OCI-LY7 (cell line): ENCODE results near the gene RAB10. TPM values are rescaled to one million over a fixed set of nuclear protein-coding genes. Genes with fewer than 3 reads are reported as not detected.

ENCODE experiments used
- BruUV-seq: library from RNA; stranded (reverse); fragments of 400-500 nt; replicated peaks from 2 replicates; lab custom pipeline; 2021; lab: Mats Ljungman, UMichigan
- CTCF ChIA-PET: fragments of 300-600 bp; sonication (Branson Sonifier 250); formaldehyde crosslinking; loops from one replicate; lab custom pipeline; 2022; ENCODE audit warnings: antibody characterized with exemption; ENCODE audit not compliant: unreplicated experiment; lab: Charles Lee
- POLR2A ChIA-PET: fragments of 300-600 bp; sonication (Branson Sonifier 250); formaldehyde crosslinking; loops from one replicate; lab custom pipeline; 2022; ENCODE audit warnings: antibody characterized with exemption; lab: Charles Lee
- DNase-seq: peaks from one replicate; pipeline ENCODE4 v3.0.0-alpha.2; 2015; ENCODE audit warnings: low spot score
- H2AFZ ChIP-seq: fragments of 200-600 bp; sonication (generic), shearing (Covaris generic); 2 replicates; pipeline ENCODE4 v1.6.1; 2014; ENCODE audit warnings: mild to moderate bottlenecking, antibody characterized with exemption, low read length, moderate library complexity
- H3K27ac ChIP-seq: fragments of 200-600 bp; sonication (generic); 2 replicates; pipeline ENCODE4 v1.5.1; 2014; ENCODE audit warnings: mixed run types, low read depth, mild to moderate bottlenecking, moderate library complexity, low read length, inconsistent platforms; ENCODE audit not compliant: poor library complexity, severe bottlenecking
- H3K36me3 ChIP-seq: fragments of 200-600 bp; sonication (generic); 2 replicates; pipeline ENCODE4 v1.6.1; 2014; ENCODE audit warnings: mild to moderate bottlenecking, antibody characterized with exemption, low read length, moderate library complexity, mixed read lengths; ENCODE audit not compliant: insufficient read depth
- H3K4me1 ChIP-seq: fragments of 200-600 bp; sonication (generic); 2 replicates; pipeline ENCODE4 v1.5.1; 2014; ENCODE audit warnings: mild to moderate bottlenecking, low read length; ENCODE audit not compliant: insufficient read depth, poor library complexity, severe bottlenecking
- H3K4me2 ChIP-seq: fragments of 200-600 bp; sonication (generic); 2 replicates; pipeline ENCODE4 v1.6.1; 2014; ENCODE audit warnings: mild to moderate bottlenecking, low read length
- H3K4me3 ChIP-seq: fragments of 200-600 bp; sonication (generic); 2 replicates; pipeline ENCODE4 v1.5.1; 2014; ENCODE audit warnings: mild to moderate bottlenecking, low read depth, low read length; ENCODE audit not compliant: poor library complexity, severe bottlenecking
- H3K79me2 ChIP-seq: fragments of 200-600 bp; sonication (generic); 2 replicates; pipeline ENCODE4 v1.6.1; 2016; ENCODE audit warnings: low read depth, mild to moderate bottlenecking, low read length, moderate library complexity, mixed read lengths; ENCODE audit not compliant: insufficient read depth
- H3K9me2 ChIP-seq: fragments of 200-600 bp; sonication (generic); 2 replicates; pipeline ENCODE4 v1.6.1; 2016; ENCODE audit warnings: mild to moderate bottlenecking, low read length, mixed read lengths; ENCODE audit not compliant: insufficient read depth
- H3K9me3 ChIP-seq: fragments of 200-600 bp; sonication (generic); 2 replicates; pipeline ENCODE4 v1.6.1; 2014; ENCODE audit warnings: mild to moderate bottlenecking, mixed run types, low read length, mixed read lengths
- H4K20me1 ChIP-seq: fragments of 200-600 bp; sonication (generic); 2 replicates; pipeline ENCODE4 v1.6.1; 2014; ENCODE audit warnings: mild to moderate bottlenecking, antibody characterized with exemption, low read length, moderate library complexity, mixed read lengths; ENCODE audit not compliant: insufficient read depth
- EZH2phosphoT487 ChIP-seq: fragments of 200-600 bp; sonication (generic); IDR thresholded peaks from 2 replicates; pipeline ENCODE4 v1.6.1; 2018; ENCODE audit warnings: low read depth, borderline replicate concordance, mild to moderate bottlenecking, mixed run types, antibody characterized with exemption, low read length, moderate library complexity, mixed read lengths
- intact Hi-C: fragments of 100-400 bp; cut with micrococcal nuclease; formaldehyde crosslinking; loops from one replicate; pipeline ENCODE4 v1.10.0; 2022; ENCODE audit not compliant: unreplicated experiment
- total RNA-seq, 2 experiments: library from RNA; depleted of rRNA in 1 of 2; stranded (reverse); fragments of >200 nt in 1 of 2; shearing (Covaris generic) in 1 of 2; gene quantifications; 2 replicates each; pipeline ENCODE4 v1.2.3, GENCODE V29; 2014 to 2022
- TF ChIP-seq, protein P1 (sequence below): fragments of 200-600 bp; sonication (generic); conservative IDR thresholded peaks from 2 replicates; pipeline ENCODE4 v1.5.1; 2014; ENCODE audit warnings: mild to moderate bottlenecking, antibody characterized with exemption, low read length, moderate library complexity, mixed read lengths

Gene RAB10
- total RNA-seq, 2 experiments from 2014 or later = 58.3 to 96.7 TPM

DNA sequence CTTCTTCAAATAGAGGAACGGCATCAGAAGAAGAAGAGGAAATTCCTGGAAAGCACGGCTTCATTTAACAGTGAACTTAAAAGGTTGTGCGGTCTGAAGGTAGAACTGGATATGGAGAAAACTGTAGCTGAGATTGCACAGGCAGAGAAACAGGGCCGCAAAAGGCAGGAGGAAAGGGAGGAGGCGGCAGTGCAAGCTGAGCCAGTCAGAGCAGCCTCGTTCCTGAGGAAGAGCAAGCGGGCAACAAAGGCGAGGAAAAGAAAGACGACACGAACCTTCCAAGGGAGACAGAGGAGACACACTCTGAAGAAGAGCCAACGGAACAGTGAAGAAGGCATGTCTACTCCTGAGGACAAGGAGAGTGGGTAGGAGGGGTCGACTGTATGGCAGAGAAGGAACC, 116.4 kb downstream of the RAB10 start:
- intact Hi-C loops = no loop called here
- POLR2A ChIA-PET = interaction anchor here (0.6 to 0.7 kb wide), 2 partner anchors 14 to 42 kb away, joined by 4 read pairs; no protein-coding TSS in a partner anchor
- CTCF ChIA-PET = no interaction called here

GRCh38 chr2:26157580-26157979, 123.7 kb downstream of the RAB10 start:
- CTCF ChIA-PET = no interaction called here
- POLR2A ChIA-PET = interaction anchor here (0.7 kb wide), 1 partner anchor 858 kb away, joined by 5 read pairs; no protein-coding TSS in a partner anchor
- BruUV-seq = no TSS peak

More for the DNA sequence above, 116.4 kb downstream of the RAB10 start:
- Histone ChIP-seq H4K20me1 (no peaks in the 10 kb centered on the region), H3K79me2 (no peaks in the 10 kb centered on the region), H3K4me1 (peaks cover 4% of the 10 kb centered on the region), H3K4me3 (no peak overlapping the region), H3K27ac (no peak overlapping the region), H3K9me2 (no peaks in the 10 kb centered on the region), H3K36me3 (no peaks in the 10 kb centered on the region), H3K9me3 (peaks cover 11% of the 10 kb centered on the region), H3K4me2 (no peak overlapping the region), H2AFZ (no peak overlapping the region)
- TF ChIP-seq EZH2phosphoT487 = no peak
- TF ChIP-seq, protein P1, sequence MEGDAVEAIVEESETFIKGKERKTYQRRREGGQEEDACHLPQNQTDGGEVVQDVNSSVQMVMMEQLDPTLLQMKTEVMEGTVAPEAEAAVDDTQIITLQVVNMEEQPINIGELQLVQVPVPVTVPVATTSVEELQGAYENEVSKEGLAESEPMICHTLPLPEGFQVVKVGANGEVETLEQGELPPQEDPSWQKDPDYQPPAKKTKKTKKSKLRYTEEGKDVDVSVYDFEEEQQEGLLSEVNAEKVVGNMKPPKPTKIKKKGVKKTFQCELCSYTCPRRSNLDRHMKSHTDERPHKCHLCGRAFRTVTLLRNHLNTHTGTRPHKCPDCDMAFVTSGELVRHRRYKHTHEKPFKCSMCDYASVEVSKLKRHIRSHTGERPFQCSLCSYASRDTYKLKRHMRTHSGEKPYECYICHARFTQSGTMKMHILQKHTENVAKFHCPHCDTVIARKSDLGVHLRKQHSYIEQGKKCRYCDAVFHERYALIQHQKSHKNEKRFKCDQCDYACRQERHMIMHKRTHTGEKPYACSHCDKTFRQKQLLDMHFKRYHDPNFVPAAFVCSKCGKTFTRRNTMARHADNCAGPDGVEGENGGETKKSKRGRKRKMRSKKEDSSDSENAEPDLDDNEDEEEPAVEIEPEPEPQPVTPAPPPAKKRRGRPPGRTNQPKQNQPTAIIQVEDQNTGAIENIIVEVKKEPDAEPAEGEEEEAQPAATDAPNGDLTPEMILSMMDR = no peak
- DNase-seq = no peak
- BruUV-seq = no TSS peak

DNA sequence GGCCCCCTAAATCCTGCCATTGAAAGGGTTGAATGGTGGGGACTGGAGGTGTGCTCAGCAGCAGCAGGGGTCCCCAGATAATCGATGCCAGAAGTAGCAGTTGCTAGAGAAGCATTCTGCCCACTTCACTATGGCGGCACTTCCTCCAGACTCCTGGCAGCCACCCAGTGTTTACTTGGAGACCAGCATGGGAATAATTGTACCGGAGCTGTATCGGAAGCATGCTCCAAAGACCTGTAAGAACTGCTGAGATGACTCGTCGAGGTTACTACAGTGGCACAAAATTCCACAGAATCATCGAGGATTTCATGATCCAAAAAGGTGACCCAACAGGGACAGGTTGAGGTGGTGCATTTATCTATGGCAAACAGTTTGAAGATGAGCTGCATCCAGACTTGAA, 128.0 kb downstream of the RAB10 start:
- Histone ChIP-seq H3K27ac (no peak overlapping the region), H4K20me1 (no peaks in the 10 kb centered on the region), H2AFZ (no peak overlapping the region), H3K79me2 (no peaks in the 10 kb centered on the region), H3K4me1 (no peaks in the 10 kb centered on the region), H3K36me3 (no peaks in the 10 kb centered on the region), H3K4me2 (no peak overlapping the region), H3K4me3 (no peak overlapping the region), H3K9me2 (no peaks in the 10 kb centered on the region), H3K9me3 (no peaks in the 10 kb centered on the region)
- DNase-seq = no peak
- intact Hi-C loops = no loop called here
- ChIA-PET POLR2A (no interaction called here), CTCF (no interaction called here)
- TF ChIP-seq, protein P1 = no peak
- no peak for TF ChIP-seq EZH2phosphoT487
- BruUV-seq = no TSS peak

More at GRCh38 chr2:26157580-26157979, 123.7 kb downstream of the RAB10 start:
- Histone ChIP-seq H3K4me3 (no peak overlapping the region), H3K9me3 (peaks cover 11% of the 10 kb centered on the region), H3K9me2 (no peaks in the 10 kb centered on the region), H4K20me1 (no peaks in the 10 kb centered on the region), H3K4me2 (no peak overlapping the region), H2AFZ (no peak overlapping the region), H3K79me2 (no peaks in the 10 kb centered on the region), H3K36me3 (no peaks in the 10 kb centered on the region), H3K4me1 (no peaks in the 10 kb centered on the region), H3K27ac (no peak overlapping the region)
- TF ChIP-seq EZH2phosphoT487 = no peak
- TF ChIP-seq, protein P1 = no peak
- intact Hi-C loops = no loop called here
- DNase-seq = no peak
